GM21367 (cell line): ENCODE measurements around the gene KNDC1.
"Not testable (repeated sequence)": the region's sequence is repeated elsewhere in the genome, so short reads cannot be mapped to it uniquely, and the experiment has no call there.

Source experiments
- ATAC-seq: cut with Tn5 transposase; IDR thresholded peaks from one replicate; pipeline ENCODE4 v1.9.1; 2021; ENCODE audit not compliant: unreplicated experiment

Gene KNDC1

DNA sequence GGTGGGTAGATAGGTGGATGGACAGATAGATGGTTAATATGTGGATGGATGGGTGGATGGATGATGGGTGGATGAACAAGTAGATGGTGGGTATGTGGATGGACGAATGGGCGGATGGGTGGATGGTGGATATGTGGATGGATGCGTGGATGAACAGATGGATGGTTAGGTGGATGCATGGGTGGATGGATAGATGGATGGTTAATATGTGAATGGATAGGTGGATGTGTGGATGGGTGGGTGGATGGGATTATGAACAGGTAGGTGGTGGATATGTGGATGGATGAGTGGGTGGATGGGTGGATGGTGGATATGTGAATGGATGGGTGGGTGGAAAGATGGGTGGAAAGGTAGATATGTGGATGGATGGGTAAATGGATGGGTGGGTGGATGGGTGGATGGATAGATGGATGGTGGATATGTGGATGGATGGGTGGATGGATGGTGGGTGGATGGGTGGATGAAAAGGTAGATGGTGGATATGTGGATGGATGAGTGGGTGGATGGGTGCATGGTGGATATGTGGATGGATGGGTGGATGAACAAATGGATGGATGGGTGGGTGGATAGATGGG, 14.8 kb downstream of the KNDC1 start:
- no peak for ATAC-seq

DNA sequence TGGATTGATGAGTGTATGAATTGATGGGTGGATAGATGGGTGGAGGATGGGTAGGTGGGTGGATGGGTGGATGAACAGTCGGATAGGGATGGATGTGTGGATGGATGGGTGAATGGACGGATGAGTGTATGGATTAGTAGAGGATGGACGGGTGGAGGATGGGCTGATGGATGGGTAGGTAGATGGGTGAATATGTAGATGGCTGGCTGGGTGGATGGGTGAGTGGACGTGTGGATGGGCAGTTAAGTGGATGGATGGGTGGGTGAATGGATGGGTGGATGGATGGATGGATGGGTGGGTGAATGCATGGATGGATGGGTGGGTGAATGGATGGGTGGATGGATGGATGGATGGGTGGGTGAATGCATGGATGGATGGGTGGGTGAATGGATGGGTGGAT, 15.6 kb downstream of the KNDC1 start:
- not testable (repeated sequence) for ATAC-seq

DNA sequence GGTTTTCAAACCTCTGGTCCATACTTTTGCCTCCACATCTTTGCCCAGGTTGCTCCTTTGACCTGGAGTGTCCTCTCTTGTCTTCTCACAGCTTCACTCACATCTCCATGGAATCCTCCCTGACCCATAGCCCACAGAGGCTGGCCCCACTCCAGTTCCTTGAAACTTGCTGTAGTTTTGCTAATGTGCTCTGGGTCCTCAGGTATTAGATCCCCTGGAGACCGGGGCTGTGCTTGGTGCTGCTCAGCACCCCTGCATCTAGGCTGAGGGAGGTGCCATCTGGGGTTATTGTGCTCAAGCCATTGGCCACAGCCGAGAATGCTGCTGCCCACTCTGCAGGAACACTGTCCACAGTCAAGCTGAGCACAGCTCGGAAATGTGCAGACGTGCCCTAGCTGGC, 16.5 kb downstream of the KNDC1 start:
- no peak for ATAC-seq

DNA sequence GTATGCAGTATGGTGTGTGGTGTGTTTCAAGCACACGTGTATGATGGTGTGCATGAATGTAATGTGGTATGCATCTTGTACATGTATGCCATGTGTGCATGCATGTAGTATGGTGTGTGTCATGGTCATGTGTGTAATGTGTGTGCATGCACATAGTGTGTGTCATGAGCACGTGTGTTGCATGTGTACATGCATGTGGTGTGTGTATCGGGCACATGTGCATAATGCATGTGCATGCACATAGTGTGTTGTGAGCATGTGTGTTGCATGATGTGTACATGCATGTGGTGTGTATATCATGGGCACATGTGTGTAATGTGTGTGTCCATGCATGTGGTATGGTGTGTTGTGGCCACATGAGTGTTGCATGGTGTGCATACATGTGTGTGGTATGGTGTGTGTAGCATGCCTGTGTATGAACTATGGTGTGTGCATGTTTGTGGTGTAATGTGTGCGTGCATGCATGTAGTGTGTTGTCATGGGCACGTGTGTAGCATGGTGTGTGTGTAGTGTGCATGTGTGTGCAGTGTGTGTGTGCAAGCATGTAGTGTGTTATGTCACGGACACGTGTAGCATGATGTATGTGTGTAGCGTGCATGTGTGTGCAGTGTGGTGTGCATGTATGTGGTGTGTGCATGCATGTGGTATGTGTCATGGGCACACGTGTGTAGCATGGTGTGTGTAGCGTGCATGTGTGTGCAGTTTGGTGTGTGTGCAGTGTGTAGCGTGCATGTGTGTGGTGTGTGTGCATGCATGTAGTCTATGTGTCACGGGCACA, 17.6 kb downstream of the KNDC1 start:
- no peak for ATAC-seq

DNA sequence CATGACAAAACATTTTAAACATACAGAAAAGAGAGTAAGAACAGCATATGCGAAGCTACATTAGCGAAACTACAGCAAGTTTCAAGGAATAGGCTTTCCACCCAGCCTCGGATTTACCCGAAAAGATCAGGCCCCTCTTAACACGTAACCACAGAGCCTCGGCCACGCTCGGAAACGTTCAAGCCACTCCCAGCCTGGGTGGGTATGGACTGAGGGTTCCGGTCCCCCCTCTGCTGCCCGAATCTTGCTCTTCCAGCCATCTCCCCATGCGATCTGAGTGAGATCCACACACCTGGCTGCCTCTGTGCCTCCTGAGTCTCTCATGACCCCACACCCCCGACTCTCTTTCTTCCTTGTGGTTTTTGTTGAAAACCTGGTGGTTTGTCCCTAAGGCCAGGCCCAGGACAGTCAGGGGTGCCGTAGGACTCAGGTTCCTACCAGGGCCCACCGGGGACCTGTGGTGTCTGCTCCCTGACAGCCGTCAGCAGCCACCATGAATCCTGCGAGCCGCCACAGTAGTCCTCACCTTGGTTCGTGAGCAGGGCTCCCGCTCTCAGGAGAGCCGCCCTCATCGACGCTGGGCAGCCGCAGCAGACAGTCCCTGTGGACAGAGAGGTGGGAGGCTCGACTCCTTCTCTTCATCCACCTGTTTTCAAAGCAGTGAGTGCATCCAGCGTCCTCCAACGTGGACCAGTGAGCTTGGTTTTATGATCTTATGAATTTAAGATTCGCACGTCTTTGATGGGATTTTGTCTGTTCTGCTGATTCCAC, 18.5 kb downstream of the KNDC1 start:
- ATAC-seq, result no peak

DNA sequence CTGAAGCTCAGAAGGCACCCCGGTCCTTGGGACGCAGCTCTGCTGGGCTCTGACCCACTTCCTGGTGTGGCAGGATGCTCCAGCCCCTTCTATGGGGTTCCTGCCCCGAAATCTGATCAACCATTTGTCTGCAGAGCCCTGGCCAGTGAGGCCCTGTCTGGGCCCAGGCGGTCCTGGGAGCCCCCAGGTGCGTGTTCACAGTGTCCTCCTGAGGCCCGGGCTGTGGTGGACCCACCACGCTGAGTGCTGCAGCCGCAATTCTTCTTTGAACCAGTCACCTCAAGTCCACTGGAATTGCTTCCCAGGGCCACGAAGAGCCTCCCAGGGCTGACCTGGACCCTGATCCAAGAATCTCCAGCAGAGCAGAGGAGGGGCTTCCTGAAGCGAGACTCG, 19.1 kb downstream of the KNDC1 start:
- ATAC-seq, result no peak

DNA sequence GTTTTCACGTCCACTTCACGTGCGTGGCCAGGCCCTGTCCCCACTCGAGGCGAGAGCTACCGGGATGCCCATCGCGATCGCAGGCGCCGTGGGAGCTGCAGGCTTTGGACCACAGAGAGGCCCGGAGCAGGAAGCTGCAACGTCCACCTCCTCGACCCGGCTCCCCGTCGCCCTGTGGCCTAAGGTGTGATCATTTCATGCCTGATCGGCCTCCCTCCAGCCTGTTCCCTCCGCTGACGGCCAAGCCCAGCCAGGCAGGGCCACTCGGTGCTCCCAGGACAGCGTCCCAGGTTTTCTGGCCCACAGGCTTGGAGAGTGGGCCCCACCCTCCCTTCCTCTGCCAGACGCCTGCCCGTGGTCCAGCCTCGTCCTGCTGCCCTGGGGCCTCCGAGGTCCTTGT, 19.6 kb downstream of the KNDC1 start:
- ATAC-seq, result no peak

DNA sequence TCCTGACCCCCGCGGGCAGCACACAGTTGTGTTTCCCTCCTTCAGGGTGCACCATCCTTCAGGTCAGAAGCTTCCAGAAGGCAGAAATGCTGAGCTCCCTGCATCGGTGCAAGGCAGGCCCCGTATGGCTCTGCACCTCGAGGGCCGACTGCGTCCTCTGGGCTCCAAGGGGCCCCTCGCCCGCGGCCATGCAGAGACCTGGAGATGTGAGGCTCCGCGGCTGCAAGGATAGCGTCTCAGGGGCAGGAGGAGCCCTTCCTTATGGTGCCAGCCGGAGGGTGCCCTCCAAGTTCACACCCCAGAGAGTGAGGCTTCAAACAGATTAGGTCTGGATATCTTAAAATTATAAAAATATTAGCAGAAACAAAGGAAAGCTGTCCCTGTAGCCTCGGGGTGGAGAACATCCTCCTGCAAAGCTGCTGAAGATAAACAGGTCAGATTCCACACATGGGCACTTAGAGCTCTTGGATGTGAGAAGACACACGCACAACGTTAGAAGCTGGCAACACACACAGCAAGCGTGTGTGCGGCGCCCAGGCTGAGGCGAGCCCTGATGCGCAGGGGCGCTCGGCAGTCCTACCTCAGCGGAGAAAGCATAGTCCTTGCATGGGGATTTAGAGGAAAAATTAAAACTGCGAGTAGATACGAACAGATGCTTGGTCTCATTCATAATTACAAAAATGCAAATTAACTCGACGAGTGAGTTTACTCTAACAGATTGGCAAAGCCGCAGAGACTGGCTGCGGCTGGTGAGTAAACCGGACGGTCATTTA, 20.4 kb downstream of the KNDC1 start:
- ATAC-seq, result no peak

DNA sequence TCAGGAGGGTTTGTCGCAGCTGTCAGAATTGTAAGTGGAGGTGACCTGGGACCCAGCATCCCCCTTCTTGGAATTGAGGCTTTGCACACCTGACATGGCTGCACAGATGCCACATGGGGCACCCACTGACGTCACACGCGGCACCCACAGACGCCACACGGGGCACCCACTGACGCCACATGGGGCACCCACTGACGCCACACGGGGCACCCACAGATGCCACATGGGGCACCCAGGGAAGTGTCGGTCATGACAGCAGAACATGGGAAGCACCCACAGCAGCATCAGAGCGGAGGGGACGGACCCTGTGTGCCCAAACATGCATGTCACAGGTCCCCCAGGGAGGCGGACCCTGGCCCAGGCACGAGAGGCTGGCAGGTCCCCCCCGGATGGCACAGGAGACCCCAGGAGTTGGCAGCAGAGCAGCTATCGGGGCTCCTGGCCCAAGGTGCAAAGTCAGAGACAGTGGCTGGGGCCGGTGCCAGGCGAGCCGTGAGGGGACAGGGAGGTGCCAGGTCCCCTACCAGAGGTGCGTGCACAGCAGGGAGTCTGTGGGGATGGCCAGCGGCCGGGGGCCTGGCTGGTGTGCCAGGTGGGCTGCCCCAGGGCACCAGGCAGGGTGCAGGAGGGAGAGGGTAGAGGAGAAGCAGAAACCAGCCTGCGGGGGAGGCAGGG, 21.1 kb downstream of the KNDC1 start:
- ATAC-seq, result no peak

DNA sequence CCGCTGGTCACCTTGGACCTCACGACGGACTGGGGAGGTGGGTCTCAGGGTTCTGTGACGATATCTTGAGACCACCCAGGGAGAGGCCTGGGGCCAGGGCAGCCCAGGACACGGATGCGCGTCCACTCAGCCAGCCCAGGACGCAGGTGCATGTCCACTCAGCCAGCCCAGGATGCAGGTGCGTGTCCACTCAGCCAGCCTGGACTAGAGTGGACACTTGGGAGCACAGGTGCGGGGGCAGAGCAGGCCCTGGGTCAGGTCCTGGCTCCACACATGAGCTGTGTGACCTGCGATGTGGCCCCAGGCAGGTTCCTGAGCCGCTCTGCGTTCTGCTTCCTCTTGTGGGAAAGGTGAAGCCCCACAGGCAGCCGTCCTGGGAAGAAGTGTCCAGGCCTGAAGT, 22.2 kb downstream of the KNDC1 start:
- ATAC-seq, result no peak

DNA sequence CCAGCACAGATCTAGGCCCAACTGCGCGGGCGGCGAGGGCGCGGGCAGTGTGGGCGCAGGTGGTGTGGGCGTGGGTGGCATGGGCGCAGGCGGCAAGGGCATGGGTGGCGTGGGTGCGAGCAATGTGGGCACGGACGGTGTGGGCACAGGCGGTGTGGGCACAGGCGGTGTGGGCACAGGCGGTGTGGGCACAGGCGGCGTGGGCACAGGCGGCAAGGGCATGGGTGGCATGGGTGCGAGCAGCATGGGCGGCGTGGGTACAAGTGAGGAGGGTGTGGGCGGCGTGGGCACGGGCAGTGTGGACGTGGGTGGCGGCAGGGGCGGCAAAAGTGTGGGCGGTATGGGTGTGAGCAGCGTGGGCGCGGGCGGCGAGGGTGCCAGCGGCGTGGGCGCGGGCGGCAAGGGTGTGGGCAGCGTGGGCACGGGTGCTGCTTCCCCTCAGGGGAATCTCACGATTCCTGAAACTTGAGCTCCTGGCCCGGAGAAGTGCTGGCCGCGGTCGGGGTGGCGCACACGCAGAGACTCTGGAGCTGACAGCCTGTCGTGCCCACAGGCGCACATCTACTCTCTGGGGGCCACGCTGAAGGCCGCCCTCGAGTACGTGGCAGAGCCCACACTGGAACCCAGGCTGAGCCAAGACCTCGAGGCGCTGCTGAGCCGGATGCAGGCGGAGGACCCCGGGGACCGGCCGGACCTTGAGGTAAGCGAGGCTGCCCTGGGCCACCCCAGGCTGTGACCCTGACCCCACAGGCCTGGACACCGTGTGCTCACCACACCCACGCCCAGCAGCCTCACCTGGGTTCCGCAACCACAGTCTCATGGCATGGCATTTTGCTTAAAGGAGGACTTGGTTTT, 23.0 kb downstream of the KNDC1 start:
- ATAC-seq, result no peak

DNA sequence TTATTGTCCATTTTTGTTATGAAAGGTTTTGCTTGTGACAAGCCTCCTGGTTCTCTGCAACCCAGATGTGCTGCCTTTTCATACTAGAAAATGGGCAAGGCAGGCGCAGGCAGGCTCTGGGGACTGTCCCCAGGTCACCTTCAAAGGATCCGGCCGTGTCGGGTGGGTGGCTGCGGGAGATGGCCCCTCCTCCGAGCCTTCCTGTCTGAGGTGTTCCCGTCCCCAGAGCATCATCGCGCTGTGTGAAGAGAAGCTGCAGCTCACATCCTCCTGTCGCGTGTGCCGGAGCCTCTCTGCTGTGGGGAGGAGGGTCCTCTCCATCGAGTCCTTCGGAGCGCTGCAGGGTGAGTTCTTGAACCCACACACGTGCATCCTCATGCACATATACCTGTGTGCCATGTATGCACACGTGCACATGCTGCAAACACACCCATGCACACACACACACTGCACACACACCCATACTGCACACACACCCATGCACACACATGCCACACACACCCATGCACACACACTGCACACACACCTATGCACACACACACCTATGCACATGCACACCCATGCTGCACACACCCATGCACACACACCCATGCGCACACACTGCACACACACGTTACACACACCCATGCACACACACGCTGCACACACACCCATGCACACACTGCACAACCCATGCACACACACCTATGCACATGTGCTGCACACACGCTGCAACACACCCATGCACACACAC, 23.8 kb downstream of the KNDC1 start:
- ATAC-seq, result no peak

DNA sequence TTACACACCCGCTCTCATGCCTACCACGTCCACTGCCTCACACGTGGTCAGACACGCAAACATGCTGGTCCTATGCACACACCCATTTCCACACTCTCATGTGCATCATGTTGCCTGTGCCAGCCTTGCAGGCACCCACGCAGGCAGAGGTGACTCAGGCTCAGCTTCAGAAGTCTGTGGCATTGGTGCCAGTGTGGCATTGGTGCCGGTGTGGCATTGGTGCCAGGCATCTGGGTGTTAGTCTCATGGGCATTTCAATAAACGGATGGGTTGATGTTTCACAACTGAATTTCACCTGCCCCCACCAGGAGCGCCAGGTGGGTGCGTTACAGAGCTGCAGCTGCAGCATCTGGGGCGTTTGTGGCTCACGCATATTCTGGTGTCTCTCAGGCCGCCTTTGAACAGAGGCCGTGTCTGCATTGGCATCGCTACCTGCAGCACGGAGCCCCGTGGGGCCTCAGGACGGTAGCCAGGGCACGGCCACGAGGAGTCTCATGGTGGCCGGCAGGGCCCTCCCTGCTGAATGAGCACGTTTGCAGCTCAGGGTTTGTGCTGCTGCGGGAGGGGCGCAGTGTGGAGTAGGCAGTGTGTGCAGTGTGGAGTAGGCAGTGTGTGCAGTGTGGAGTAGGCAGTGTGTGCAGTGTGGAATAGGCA, 24.7 kb downstream of the KNDC1 start:
- ATAC-seq, result no peak

DNA sequence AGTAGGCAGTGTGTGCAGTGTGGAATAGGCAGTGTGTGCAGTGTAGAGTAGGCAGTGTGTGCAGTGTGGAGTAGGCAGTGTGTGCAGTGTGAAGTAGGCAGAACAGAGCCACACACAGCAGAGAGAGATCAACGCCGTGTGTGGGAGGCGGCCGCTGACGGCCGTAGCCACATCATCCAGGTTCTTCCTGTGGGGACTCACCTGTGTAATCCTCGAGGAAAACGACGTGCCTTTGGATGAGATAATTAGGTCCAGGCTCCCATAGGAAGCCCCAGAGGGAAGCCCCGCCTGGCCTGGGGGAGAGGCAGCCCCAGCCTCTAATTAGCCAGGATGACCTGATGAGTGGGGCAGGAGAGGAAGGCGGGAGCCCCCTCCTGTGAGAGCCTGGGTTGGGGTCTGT, 25.4 kb downstream of the KNDC1 start:
- no peak for ATAC-seq

DNA sequence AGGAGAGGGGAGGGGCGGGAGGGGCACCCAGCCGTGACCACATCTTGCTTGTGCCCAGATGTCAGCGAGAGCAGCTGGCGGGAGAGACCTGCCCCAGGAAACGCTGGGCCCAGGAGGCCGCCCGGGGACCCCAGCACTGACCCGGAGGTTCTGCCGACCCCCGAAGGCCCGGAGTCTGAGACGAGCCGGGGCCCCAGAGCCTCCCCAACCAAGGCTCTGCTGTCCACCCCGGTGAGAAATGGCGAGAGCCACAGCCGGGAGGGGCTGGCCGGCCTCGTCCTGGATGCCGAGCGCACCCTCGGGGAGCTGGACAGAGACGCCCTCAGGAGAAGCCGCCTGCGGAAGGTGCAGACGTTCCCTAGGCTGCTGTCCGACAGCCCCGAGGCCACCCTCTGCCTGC, 25.9 kb downstream of the KNDC1 start:
- ATAC-seq, result no peak

DNA sequence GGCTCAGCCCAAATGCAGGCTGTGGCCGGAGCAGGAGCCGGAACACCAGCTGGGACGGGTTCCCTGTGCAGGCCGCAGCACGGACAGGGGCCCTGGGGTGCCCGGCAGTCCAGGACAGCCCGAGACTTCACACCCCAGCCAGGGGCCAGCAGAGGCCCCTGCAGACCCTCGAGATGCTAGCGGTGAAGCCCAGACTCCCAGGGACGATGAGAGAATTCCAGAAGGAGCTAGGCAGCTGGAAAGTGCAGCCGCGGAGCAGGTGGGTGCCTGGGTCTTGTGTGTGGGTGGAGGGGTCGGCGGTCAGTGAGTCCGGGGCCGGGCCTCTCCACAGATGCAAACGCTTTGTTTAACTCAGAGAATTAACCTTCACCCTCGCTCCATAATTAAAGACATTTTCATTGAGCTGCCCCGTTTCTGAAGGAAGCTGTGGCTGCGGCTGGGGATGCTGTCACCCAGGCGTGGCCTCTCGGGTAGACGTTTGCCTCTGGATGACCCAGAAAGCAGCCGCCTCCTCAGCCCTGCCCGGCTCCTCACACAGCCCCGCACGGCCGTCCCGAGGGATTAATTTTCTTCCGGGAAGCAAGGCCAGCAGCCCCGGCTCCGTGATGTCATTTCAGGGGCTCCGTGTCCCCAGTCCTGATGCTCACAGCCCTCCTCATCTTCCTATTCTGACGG, 26.5 kb downstream of the KNDC1 start:
- no peak for ATAC-seq

DNA sequence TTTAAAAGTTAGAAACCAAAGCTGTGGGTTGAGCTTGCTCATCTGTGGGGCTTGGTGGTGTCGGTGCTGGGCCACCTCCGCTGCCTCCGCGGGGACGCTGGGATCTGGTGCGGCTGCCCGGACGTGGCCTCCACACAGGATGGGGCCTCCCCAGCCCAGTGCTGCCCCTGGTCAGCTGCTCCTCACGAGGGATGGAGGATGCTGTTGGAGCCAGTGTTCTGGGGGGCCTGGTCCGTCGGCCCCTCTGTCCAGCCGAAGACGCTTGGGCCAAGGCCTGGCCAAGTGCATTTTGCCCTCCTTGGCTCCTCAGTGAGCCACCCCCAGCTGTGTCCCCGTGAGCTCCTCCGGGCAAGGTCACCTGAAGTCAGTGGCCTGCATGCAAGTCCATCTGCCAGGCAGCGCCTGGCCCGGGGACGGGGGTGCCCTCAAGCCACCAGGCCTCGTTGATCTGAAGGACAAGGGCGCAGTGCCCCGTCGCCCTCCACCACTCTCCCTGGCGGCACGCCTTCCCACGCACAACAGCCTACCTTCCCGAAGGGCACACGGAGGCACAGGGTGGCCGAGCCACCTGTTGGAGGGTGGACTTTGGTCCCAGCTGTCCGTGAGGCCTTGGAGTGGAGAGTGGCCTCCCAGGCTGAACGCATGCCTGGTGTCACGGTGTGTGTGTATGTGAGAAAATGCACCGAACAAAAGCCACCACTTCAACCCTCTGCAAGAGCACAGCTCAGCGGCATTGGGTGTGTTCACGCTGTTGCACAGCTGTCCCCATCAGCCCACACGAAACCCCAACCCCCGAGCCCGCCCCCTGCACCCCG, 27.3 kb downstream of the KNDC1 start:
- ATAC-seq, result no peak
